Stimulated activated CD4-positive, alpha-beta T cell treated with anti-CD3 and anti-CD28 coated beads, TNF-alpha, amount 100 ng/mL, for 1 hour (primary cell): Measurements from ENCODE around the gene JUNB.

Experiments used
- DNase-seq, 3 donors: peaks; one replicate each; pipeline ENCODE4 v3.0.0-alpha.2; 2020; ENCODE audit warnings: low read depth in 3 of 3, low spot score in 1 of 3

JUNB gene

GRCh38 chr19:12840091-12841079, 49.1 kb downstream of the JUNB start:
- no peak for DNase-seq

GRCh38 chr19:12841094-12841493, 49.8 kb downstream of the JUNB start:
- DNase-seq = no peak

- DNase-seq = no peak
Measured at GRCh38 chr19:12842511-12842910, 51.2 kb downstream of the JUNB start.
